Measurements from ENCODE around the gene LRRC25.

GRCh38 chr19:18364826-18365528 is 32.4 kb downstream of the LRRC25 start:
- TF ChIP-seq POLR2AphosphoS5 (IDR thresholded peaks at IDR 0.05; ENCODE audit: borderline replicate concordance, low read depth, low read length) (no peak), EZH2 (IDR thresholded peaks at IDR 0.05) (no peak), FOXP2 (optimal IDR thresholded peaks at IDR 0.05; ENCODE audit: control extremely low read depth, extremely low read length, insufficient read depth) (no peak)

Data from SK-N-MC (cell line).